Ovary (tissue), 9 donors: Measurements from ENCODE around the gene PLIN4. TPM values are rescaled to one million over a fixed set of nuclear protein-coding genes. Genes with fewer than 3 reads are reported as not detected.
A peak's percentile ranks its signal among the peaks of the same experiment; 100 is the strongest.

Experiments
- DNase-seq, 5 donors: peaks; one replicate each; pipeline ENCODE4 v3.0.0-alpha.2; 2019 to 2020
- H3K27ac ChIP-seq, 2 donors: fragments of 200-600 bp; one replicate each; pipeline versions ENCODE4 v1.5.1 to v1.8.0; 2019 to 2022
- H3K27me3 ChIP-seq: fragments of 200-600 bp; one replicate; pipeline ENCODE4 v1.8.0; 2022
- H3K36me3 ChIP-seq: fragments of 200-600 bp; sonication (generic); one replicate; pipeline ENCODE4 v1.5.1; 2019
- H3K4me1 ChIP-seq: one replicate; pipeline ENCODE4 v1.8.1; 2013; ENCODE audit warnings: mild to moderate bottlenecking, moderate library complexity; ENCODE audit not compliant: insufficient read depth
- H3K4me3 ChIP-seq: fragments of 200-600 bp; sonication (generic); one replicate; pipeline ENCODE4 v1.5.1; 2017
- H3K9me3 ChIP-seq, 2 donors: fragments of 200-600 bp in 1 of 2; sonication (generic) in 1 of 2; one replicate each; pipeline versions ENCODE4 v1.5.1 to v1.8.1; 2013 to 2019; ENCODE audit warnings: mild to moderate bottlenecking in 1 of 2, moderate library complexity in 1 of 2
- EP300 ChIP-seq: sonication (generic); formaldehyde crosslinking; IDR thresholded peaks from one replicate; pipeline ENCODE4 v1.6.1; 2017; ENCODE audit warnings: antibody characterized with exemption
- POLR2A ChIP-seq: fragments of 450-650 bp; IDR thresholded peaks from one replicate; pipeline ENCODE4 v1.6.1; 2017; ENCODE audit warnings: antibody characterized with exemption, mild to moderate bottlenecking, moderate library complexity
- WGBS, 3 donors: extraction: QIAGEN DNeasy Blood & Tissue Kit in 1 of 3; methylation state at CpG; one replicate each; pipeline versions ENCODE4 v1.1.5 to v1.1.7; 2013 to 2017; 5-methylcytosine and 5-hydroxymethylcytosine counted together
- intact Hi-C, 4 donors: fragments of 100-400 bp; cut with DNase I; formaldehyde crosslinking; loops; one replicate each; pipeline versions ENCODE4 v1.11.0 to v1.15.1; 2022 to 2023
- polyA plus RNA-seq, 2 donors: library from polyadenylated mRNA; stranded (reverse); fragments of 200-250 nt in 1 of 2; fragments of 350-450 nt in 1 of 2; fragmentation: Illumina TruSeq in 1 of 2; extraction: RNeasy Lipid Tissue Mini Kit (QIAGEN cat#74804) in 1 of 2; gene quantifications; one replicate each; pipeline ENCODE4 v1.2.3, GENCODE V29; 2013 to 2014
- total RNA-seq, 7 donors: library from RNA; depleted of rRNA in 2 of 7; stranded (reverse); fragments of >200 nt in 2 of 7; fragmentation: NEBNext Ultra II Directional in 3 of 7; extraction: Animal tissue kit (Norgen Biotek cat#: 25700) in 3 of 7; gene quantifications; one replicate each; pipeline versions ENCODE4 v1.1.0 to v1.2.4, GENCODE V29; 2016 to 2023
- TF ChIP-seq, protein P1 (sequence below), 3 donors: fragments of 450-650 bp in 2 of 3; fragments of 200-600 bp in 1 of 3; IDR thresholded peaks; one replicate each; pipeline versions ENCODE4 v1.5.1 to v1.8.0; 2016 to 2022; ENCODE audit warnings: antibody characterized with exemption in 3 of 3, mild to moderate bottlenecking in 1 of 3
- donor health status: DM: no; HTN: no; CAD: no; lungs with moderate emphysema.
- donor health status: DM: no; HTN: no; CAD: no.
- donor health status: Bipolar disorder and iron deficiency.
- donor health status: DM: yes; HTN: yes; CAD: no.
- donor health status: DM: no; HTN: no; CAD: no.
- donor health status: DM: yes; HTN: yes; CAD: no.

The PLIN4 gene
- total and polyA plus RNA-seq, 9 donors: 1.6 to 55.1 (median 21.7) TPM

- TF ChIP-seq EP300 (no peak), POLR2A (no peak)
- TF ChIP-seq, protein P1, sequence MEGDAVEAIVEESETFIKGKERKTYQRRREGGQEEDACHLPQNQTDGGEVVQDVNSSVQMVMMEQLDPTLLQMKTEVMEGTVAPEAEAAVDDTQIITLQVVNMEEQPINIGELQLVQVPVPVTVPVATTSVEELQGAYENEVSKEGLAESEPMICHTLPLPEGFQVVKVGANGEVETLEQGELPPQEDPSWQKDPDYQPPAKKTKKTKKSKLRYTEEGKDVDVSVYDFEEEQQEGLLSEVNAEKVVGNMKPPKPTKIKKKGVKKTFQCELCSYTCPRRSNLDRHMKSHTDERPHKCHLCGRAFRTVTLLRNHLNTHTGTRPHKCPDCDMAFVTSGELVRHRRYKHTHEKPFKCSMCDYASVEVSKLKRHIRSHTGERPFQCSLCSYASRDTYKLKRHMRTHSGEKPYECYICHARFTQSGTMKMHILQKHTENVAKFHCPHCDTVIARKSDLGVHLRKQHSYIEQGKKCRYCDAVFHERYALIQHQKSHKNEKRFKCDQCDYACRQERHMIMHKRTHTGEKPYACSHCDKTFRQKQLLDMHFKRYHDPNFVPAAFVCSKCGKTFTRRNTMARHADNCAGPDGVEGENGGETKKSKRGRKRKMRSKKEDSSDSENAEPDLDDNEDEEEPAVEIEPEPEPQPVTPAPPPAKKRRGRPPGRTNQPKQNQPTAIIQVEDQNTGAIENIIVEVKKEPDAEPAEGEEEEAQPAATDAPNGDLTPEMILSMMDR (IDR thresholded peaks at IDR 0.05): no peak
- Histone ChIP-seq H3K27ac (no peak overlapping the region), H3K36me3 (no peaks in the 10 kb centered on the region), H3K27me3 (no peaks in the 10 kb centered on the region), H3K9me3 (no peaks in the 10 kb centered on the region), H3K4me3 (no peak overlapping the region), H3K4me1 (peaks cover 9% of the 10 kb centered on the region)
- intact Hi-C loops: no loop called here
- peak in 2 of 5 donors; percentile 35 to 38 for DNase-seq
- WGBS, 3 donors: 82 to 86% (median 85%) methylated on average over 36 to 37 of the region's 37 CpGs
Measured at GRCh38 chr19:4502282-4503131, 15.8 kb downstream of the PLIN4 start.

- no peaks in the 10 kb centered on the region for H3K9me3 ChIP-seq
- H3K4me3 ChIP-seq: no peak overlapping the region
- intact Hi-C loops: no loop called here
- no peaks in the 10 kb centered on the region for H3K36me3 ChIP-seq
- WGBS, 3 donors: 76 to 86% (median 82%) methylated on average over 16 to 25 of the region's 25 CpGs
- no peak overlapping the region for H3K27ac ChIP-seq
- H3K27me3 ChIP-seq: no peaks in the 10 kb centered on the region
- no peak for TF ChIP-seq POLR2A
- TF ChIP-seq, protein P1 (IDR thresholded peaks at IDR 0.05): no peak
- no peak for DNase-seq
- H3K4me1 ChIP-seq: peaks cover 9% of the 10 kb centered on the region
Measured at GRCh38 chr19:4501691-4502090, 16.6 kb downstream of the PLIN4 start.

DNA sequence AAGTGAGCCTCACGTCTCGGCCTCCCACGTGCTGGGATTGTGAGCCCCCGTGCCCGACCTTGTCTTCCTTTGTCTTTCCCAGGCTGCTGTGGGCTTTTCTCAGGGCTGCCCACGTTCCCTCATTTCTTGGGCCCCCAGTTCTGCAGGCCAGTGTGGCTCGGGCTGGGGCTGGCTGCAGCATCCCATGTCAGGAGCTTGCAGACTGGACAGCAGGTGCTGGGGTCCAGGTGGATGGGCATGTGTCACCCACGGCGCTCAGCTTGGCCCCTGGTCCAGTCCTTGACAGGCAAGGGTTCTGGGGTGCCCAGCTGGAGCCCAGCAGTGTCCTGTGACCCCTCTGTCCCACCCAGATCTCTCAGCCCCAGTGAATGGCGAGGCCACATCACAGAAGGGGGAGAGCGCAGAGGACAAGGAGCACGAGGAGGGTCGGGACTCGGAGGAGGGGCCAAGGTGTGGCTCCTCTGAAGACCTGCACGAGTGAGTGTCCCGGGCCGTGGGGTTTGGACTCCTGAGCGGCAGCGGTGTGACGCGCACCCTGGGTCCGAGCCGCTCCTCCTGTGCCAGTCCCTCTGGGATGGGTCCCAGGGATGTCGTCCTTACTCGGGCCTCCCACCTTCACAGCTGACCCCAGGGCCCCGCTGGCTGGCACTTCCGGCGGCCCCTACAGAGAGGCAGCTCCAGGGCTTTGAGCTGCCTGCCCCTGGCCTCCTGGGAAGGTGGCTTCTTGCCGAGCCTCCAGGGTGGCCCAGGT, 17.3 kb downstream of the PLIN4 start:
- 86 to 89% (median 88%) methylated on average over 27 to 29 of the region's 29 CpGs for WGBS, 3 donors

GRCh38 chr19:4499855-4500254, 18.4 kb downstream of the PLIN4 start:
- no peaks in the 10 kb centered on the region for H3K36me3 ChIP-seq
- WGBS, 3 donors: 87 to 92% (median 89%) methylated on average over 14 to 15 of the region's 15 CpGs
- no peaks in the 10 kb centered on the region for H3K9me3 ChIP-seq
- no peak overlapping the region for H3K27ac ChIP-seq
- TF ChIP-seq POLR2A (no peak), EP300 (no peak)
- TF ChIP-seq, protein P1 (IDR thresholded peaks at IDR 0.05): no peak
- intact Hi-C loops: no loop called here
- H3K27me3 ChIP-seq: no peaks in the 10 kb centered on the region
- DNase-seq: no peak
- H3K4me3 ChIP-seq: no peak overlapping the region
- H3K4me1 ChIP-seq: peaks cover 8% of the 10 kb centered on the region

More for the DNA sequence above, 17.3 kb downstream of the PLIN4 start:
- Histone ChIP-seq H3K4me3 (no peak overlapping the region), H3K36me3 (no peaks in the 10 kb centered on the region), H3K9me3 (no peaks in the 10 kb centered on the region), H3K4me1 (peaks cover 9% of the 10 kb centered on the region), H3K27ac (no peak overlapping the region), H3K27me3 (no peaks in the 10 kb centered on the region)
- no peak for DNase-seq
- TF ChIP-seq EP300 (no peak), POLR2A (no peak)
- TF ChIP-seq, protein P1 (IDR thresholded peaks at IDR 0.05): no peak
- intact Hi-C loops: no loop called here
